ENCODE measurements around the gene VAT1L. TPM values are rescaled to one million over a fixed set of nuclear protein-coding genes. Genes with fewer than 3 reads are reported as not detected.

The VAT1L gene
- total RNA-seq, 1 donor from 2014 or later: 4.8 TPM

GRCh38 chr16:77897129-77897437 lies 108.7 kb downstream of the VAT1L start:
- Mint-ChIP-seq H3K9me3 (no peaks in the 10 kb centered on the region), H3K27me3 (ENCODE audit: low read depth) (no peaks in the 10 kb centered on the region), H3K4me3 (no peak overlapping the region), H3K36me3 (ENCODE audit: low read depth) (no peaks in the 10 kb centered on the region), H3K27ac (ENCODE audit: unreplicated experiment) (no peak overlapping the region), H3K4me1 (peaks cover 22% of the 10 kb centered on the region)
- no peak for TF ChIP-seq CTCF (conservative IDR thresholded peaks at IDR 0.05)
- no peak for DNase-seq (ENCODE audit: low read depth, low spot score)

GRCh38 chr16:77897831-77898605 lies 109.7 kb downstream of the VAT1L start:
- no peak for TF ChIP-seq CTCF (conservative IDR thresholded peaks at IDR 0.05)
- H3K27ac Mint-ChIP-seq (ENCODE audit: unreplicated experiment): no peak overlapping the region

GRCh38 chr16:77898671-77899211 lies 110.4 kb downstream of the VAT1L start:
- DNase-seq (ENCODE audit: low read depth, low spot score): no peak
- Mint-ChIP-seq H3K27me3 (ENCODE audit: low read depth) (no peaks in the 10 kb centered on the region), H3K4me3 (no peak overlapping the region), H3K36me3 (ENCODE audit: low read depth) (no peaks in the 10 kb centered on the region), H3K9me3 (no peaks in the 10 kb centered on the region), H3K4me1 (peaks cover 22% of the 10 kb centered on the region), H3K27ac (ENCODE audit: unreplicated experiment) (no peak overlapping the region)
- no peak for TF ChIP-seq CTCF (conservative IDR thresholded peaks at IDR 0.05)

More at GRCh38 chr16:77897831-77898605, 109.7 kb downstream of the VAT1L start:
- no peaks in the 10 kb centered on the region for H3K36me3 Mint-ChIP-seq (ENCODE audit: low read depth)
- no peaks in the 10 kb centered on the region for H3K27me3 Mint-ChIP-seq (ENCODE audit: low read depth)
- H3K4me1 Mint-ChIP-seq: peaks cover 22% of the 10 kb centered on the region
- no peak for DNase-seq (ENCODE audit: low read depth, low spot score)
- H3K4me3 Mint-ChIP-seq: no peak overlapping the region
- no peaks in the 10 kb centered on the region for H3K9me3 Mint-ChIP-seq

GRCh38 chr16:77899416-77899815 lies 111.1 kb downstream of the VAT1L start:
- no peak for TF ChIP-seq CTCF (conservative IDR thresholded peaks at IDR 0.05)
- Mint-ChIP-seq H3K27me3 (ENCODE audit: low read depth) (no peaks in the 10 kb centered on the region), H3K27ac (ENCODE audit: unreplicated experiment) (no peak overlapping the region), H3K4me3 (no peak overlapping the region), H3K36me3 (ENCODE audit: low read depth) (no peaks in the 10 kb centered on the region), H3K9me3 (no peaks in the 10 kb centered on the region), H3K4me1 (peaks cover 17% of the 10 kb centered on the region)
- DNase-seq (ENCODE audit: low read depth, low spot score): no peak

GRCh38 chr16:77905374-77905920 lies 117.1 kb downstream of the VAT1L start:
- H3K9me3 Mint-ChIP-seq: no peaks in the 10 kb centered on the region
- no peaks in the 10 kb centered on the region for H3K27me3 Mint-ChIP-seq (ENCODE audit: low read depth)
- no peak for TF ChIP-seq CTCF (conservative IDR thresholded peaks at IDR 0.05)
- no peaks in the 10 kb centered on the region for H3K36me3 Mint-ChIP-seq (ENCODE audit: low read depth)
- no peak for DNase-seq (ENCODE audit: low read depth, low spot score)
- H3K4me1 Mint-ChIP-seq: no peaks in the 10 kb centered on the region
- no peak overlapping the region for H3K4me3 Mint-ChIP-seq
- H3K27ac Mint-ChIP-seq (ENCODE audit: unreplicated experiment): no peak overlapping the region

All from neural crest cell (in vitro differentiated cells).